GM13977 (cell line): ENCODE results near the gene CMTM4.

ENCODE experiments used
- DNase-seq: peaks from one replicate; pipeline ENCODE4 v3.0.0; 2012; ENCODE audit warnings: low spot score
- in situ Hi-C: fragments of 300-500 bp; cut with MboI; formaldehyde crosslinking; loops from one replicate; pipeline ENCODE4 v1.12.0; 2022; ENCODE audit warnings: low sequenced_read_pairs, low pct_unique_long_range_greater_than_20kb, mixed read lengths, inconsistent platforms; ENCODE audit not compliant: unreplicated experiment
- TF ChIP-seq, protein P1 (sequence below): IDR thresholded peaks from 2 replicates; pipeline ENCODE4 v1.5.1; 2012; ENCODE audit warnings: mild to moderate bottlenecking, control low read depth; ENCODE audit not compliant: insufficient read depth; ENCODE audit errors: extremely low read depth, missing control alignments

Gene CMTM4

DNA sequence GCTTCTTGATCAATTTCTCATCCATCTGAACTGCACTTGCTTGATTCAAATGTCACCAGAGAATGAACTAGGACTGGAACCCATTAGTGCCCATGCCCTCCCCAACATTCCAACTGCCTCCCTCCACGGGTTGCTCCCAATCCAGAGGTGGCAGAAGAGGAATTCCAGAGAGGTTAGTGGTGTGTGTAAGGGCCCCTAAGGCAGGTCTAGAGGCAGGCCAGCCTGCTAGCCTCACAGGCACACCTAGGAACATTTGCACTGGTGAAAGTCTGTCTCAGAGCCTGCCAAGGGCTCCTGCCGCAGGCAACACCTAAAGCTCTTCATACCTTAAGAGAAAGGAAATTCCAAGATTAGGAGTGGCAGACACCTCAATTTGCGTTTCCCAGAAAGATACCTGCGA is 21.2 kb upstream of the CMTM4 start:
- DNase-seq: no peak
- in situ Hi-C loops: no loop called here
- TF ChIP-seq, protein P1, sequence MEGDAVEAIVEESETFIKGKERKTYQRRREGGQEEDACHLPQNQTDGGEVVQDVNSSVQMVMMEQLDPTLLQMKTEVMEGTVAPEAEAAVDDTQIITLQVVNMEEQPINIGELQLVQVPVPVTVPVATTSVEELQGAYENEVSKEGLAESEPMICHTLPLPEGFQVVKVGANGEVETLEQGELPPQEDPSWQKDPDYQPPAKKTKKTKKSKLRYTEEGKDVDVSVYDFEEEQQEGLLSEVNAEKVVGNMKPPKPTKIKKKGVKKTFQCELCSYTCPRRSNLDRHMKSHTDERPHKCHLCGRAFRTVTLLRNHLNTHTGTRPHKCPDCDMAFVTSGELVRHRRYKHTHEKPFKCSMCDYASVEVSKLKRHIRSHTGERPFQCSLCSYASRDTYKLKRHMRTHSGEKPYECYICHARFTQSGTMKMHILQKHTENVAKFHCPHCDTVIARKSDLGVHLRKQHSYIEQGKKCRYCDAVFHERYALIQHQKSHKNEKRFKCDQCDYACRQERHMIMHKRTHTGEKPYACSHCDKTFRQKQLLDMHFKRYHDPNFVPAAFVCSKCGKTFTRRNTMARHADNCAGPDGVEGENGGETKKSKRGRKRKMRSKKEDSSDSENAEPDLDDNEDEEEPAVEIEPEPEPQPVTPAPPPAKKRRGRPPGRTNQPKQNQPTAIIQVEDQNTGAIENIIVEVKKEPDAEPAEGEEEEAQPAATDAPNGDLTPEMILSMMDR: no peak

DNA sequence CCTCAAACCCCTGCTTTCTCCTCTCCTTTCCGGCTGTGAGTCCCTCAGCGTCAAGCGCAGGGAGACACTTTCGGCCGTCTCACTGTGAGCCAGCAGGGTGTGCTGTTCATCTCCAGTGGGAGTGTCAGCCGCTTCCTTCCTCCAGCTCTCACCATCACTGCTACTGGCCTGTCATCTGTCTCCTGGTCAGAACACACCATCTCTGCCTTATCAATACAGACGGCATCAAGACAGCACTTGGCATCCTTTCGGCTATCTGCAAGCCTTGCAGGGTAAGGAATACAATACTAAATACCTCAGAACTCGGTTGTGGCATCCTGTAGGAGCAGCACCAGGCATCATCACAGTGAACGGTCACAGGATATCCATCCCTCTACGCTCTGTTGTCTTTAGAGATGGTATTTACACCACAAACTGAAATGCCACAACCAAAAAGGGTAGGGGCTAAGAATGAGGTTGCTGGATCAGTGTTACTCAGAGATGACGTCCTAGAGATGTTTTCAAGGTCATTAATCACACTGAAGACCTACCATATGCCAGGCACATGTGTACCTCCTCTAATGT is 20.7 kb upstream of the CMTM4 start:
- no peak for DNase-seq
- in situ Hi-C loops: no loop called here
- TF ChIP-seq, protein P1: peak; percentile 40

DNA sequence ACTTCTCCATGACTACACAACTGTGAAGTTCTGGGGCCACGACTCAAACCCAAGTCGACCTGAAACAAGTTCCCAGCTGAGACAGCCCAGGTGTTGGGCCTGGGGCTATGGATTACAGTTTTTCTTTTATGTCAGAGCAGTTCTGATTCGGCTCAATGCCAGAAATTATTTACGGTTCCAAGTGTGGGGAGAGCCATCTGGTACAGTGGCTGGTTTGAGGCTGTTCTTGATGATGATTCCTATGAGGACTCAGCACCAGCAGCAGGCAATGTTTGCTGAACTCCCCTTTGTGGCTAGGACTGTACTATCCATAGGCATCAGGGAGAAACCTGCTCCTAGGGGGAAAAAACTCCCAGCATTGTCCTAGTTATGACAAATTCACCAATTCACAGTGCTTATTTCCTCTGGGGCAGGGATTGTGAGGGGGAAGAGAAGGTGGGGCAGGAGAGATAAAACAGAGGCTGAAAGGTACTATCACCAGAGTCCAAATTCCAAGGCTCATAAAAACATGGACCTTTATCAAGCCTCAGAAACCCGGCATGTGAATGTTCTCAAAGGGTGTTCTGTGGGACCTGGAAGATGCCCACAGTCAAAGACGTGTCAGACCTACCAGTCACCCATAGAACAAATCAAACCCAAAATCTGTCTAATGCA is 18.2 kb upstream of the CMTM4 start:
- no peak for DNase-seq

DNA sequence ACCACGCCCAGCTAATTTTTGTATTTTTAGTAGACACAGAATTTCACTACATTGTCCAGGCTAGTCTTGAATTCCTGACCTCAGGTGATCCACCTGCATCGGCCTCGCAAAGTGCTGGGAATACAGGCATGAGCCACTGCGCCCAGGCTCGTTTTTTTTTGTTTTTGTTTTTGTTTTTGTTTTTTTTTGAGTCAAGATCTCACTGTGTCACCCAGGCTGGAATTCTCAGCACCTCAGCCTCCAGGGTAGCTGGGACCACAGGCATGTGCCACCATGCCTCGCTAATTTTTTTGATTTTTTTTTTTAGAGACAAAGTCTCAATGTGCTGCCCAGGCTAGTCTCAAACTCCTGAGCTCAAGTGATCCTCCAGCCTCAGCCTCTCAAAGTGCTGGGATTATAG is 17.5 kb upstream of the CMTM4 start:
- DNase-seq: no peak
- TF ChIP-seq, protein P1: no peak
- in situ Hi-C loops: no loop called here

More for the DNA sequence above, 18.2 kb upstream of the CMTM4 start:
- TF ChIP-seq, protein P1: no peak
- in situ Hi-C loops: no loop called here

DNA sequence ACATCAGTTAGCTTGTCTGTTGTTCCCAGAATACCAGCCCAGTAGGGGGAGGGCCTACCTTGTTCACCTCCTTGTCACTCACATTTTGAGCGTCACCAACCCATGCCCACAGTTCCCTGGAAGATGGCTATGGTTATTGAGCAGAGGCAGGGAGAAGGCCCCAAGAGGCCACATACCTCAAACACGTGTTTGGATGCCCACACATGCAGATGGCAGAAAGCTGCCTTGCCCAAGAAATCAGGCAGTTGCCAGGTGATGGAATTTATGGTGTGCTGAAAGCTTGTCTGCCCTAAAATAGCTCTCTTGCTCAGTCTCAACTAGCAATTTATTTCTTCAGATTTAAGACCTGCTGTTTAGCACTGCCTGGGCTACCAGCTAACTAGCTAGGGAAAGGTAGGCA is 16.5 kb upstream of the CMTM4 start:
- in situ Hi-C loops: no loop called here
- TF ChIP-seq, protein P1: no peak

DNA sequence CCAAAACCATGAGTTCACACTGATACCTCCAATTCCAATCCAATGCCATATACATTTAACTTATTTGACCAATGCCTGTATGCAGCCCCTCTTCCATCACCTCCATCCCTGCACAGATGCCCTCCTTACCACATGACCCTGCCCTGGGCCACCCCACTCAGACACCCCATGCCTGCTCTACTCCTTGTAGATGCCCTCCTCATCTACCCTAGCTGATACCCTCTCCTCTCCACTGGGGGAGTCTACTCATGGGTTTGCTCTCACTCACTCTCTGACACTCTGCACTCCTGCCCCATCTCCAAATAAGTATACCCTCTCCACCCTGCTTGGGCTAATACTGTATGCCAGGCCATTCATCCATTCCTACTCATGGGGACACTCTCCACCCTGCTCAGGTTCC is 16.0 kb upstream of the CMTM4 start:
- TF ChIP-seq, protein P1: no peak
- DNase-seq: no peak
- in situ Hi-C loops: no loop called here

More for the DNA sequence above, 16.5 kb upstream of the CMTM4 start:
- DNase-seq: no peak

DNA sequence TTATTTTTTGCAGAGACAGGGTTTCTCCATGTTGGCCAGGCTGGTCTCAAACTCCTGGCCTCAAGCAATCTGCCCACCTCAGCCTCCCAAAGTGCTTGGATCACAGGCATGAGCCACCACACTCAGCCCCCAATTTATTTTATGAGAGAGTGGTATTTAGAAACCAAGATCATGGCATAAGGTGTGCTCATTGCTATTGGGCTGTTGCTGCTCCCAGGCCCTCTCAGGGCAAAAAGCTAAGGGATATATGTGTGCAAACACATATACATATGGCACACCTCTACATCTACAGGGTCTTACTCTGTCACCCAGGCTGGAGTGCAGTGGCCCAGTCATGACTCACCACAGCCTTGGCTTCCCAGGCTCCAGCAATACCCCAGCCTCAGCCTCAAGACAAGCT is 15.0 kb upstream of the CMTM4 start:
- DNase-seq: no peak
- TF ChIP-seq, protein P1: no peak
- in situ Hi-C loops: no loop called here
